WTC11 (cell line): ENCODE data around the gene PTK6. TPM values are rescaled to one million over a fixed set of nuclear protein-coding genes. Genes with fewer than 3 reads are reported as not detected.

ENCODE experiments used
- ATAC-seq: fragments of 200-7000 bp; cut with Tn5 transposase; 2 replicates; pipeline ENCODE4 v1.10.0; 2021; ENCODE audit warnings: mild to moderate bottlenecking, moderate library complexity
- CTCF ChIA-PET: fragments of 300-600 bp; sonication (Branson Sonifier 250); formaldehyde crosslinking; loops from one replicate; lab custom pipeline; 2021; ENCODE audit warnings: antibody characterized with exemption; lab: Charles Lee
- POLR2A ChIA-PET: fragments of 350-600 bp; sonication (Branson Sonifier 250); formaldehyde crosslinking; loops from one replicate; lab custom pipeline; 2021; ENCODE audit warnings: antibody characterized with exemption; lab: Charles Lee
- DNase-seq: peaks from one replicate; pipeline ENCODE4 v3.0.0; 2021; ENCODE audit warnings: low spot score
- H3K27ac Mint-ChIP-seq: 2 replicates; pipeline ENCODE4 v1.8.0; 2021; ENCODE audit warnings: mixed read lengths
- H3K27me3 Mint-ChIP-seq: 2 replicates; pipeline ENCODE4 v1.8.0; 2021; ENCODE audit warnings: low read depth, mild to moderate bottlenecking, moderate library complexity, mixed read lengths
- H3K36me3 Mint-ChIP-seq: 2 replicates; pipeline ENCODE4 v1.8.0; 2021; ENCODE audit warnings: mixed read lengths
- H3K4me1 Mint-ChIP-seq: 2 replicates; pipeline ENCODE4 v1.8.0; 2022; ENCODE audit warnings: mixed read lengths
- H3K4me3 Mint-ChIP-seq: 2 replicates; pipeline ENCODE4 v1.8.0; 2021; ENCODE audit warnings: mild to moderate bottlenecking, moderate library complexity, mixed read lengths
- H3K9me3 Mint-ChIP-seq: 2 replicates; pipeline ENCODE4 v1.8.0; 2021; ENCODE audit warnings: mixed read lengths
- EMX1 ChIP-seq: fragments of 250-450 bp; sonication (Bioruptor Pico); IDR thresholded peaks from 2 replicates; pipeline ENCODE4 v1.8.0; 2021; ENCODE audit warnings: mild to moderate bottlenecking
- FOXK1 ChIP-seq: sonication (generic); formaldehyde crosslinking; IDR thresholded peaks from 2 replicates; pipeline ENCODE4 v1.8.0; 2022; ENCODE audit warnings: mild to moderate bottlenecking, moderate library complexity, missing genetic modification reagents
- HMGA2 ChIP-seq: fragments of 250-450 bp; sonication (Bioruptor Pico); IDR thresholded peaks from 2 replicates; pipeline ENCODE4 v1.4.0; 2021; ENCODE audit warnings: mild to moderate bottlenecking, moderate library complexity
- KAT7 ChIP-seq: sonication (generic); formaldehyde crosslinking; IDR thresholded peaks from 2 replicates; pipeline ENCODE4 v1.8.1; 2023; ENCODE audit warnings: missing genetic modification reagents, mild to moderate bottlenecking, borderline replicate concordance
- MYBL2 ChIP-seq: sonication (generic); formaldehyde crosslinking; IDR thresholded peaks from 2 replicates; pipeline ENCODE4 v1.8.1; 2023; ENCODE audit warnings: mild to moderate bottlenecking, moderate library complexity, missing genetic modification reagents
- NR2C2 ChIP-seq: sonication (generic); formaldehyde crosslinking; IDR thresholded peaks from 2 replicates; pipeline ENCODE4 v1.8.0; 2022; ENCODE audit warnings: mild to moderate bottlenecking, missing genetic modification reagents
- SMAD4 ChIP-seq: sonication (generic); formaldehyde crosslinking; IDR thresholded peaks from 2 replicates; pipeline ENCODE4 v1.8.0; 2022; ENCODE audit warnings: mild to moderate bottlenecking, missing genetic modification reagents
- ZBTB21 ChIP-seq: sonication (generic); formaldehyde crosslinking; IDR thresholded peaks from 2 replicates; pipeline ENCODE4 v1.8.1; 2023; ENCODE audit warnings: mild to moderate bottlenecking, missing genetic modification reagents, borderline replicate concordance
- ZNF138 ChIP-seq: sonication (generic); formaldehyde crosslinking; conservative IDR thresholded peaks from 2 replicates; pipeline ENCODE4 v1.8.1; 2022; ENCODE audit warnings: mild to moderate bottlenecking, moderate library complexity, missing genetic modification reagents
- ZNF671 ChIP-seq: fragments of 250-450 bp; sonication (Bioruptor Pico); IDR thresholded peaks from 2 replicates; pipeline ENCODE4 v1.8.0; 2021; ENCODE audit warnings: mild to moderate bottlenecking
- total RNA-seq: library from RNA; stranded (reverse); gene quantifications from 3 replicates; pipeline ENCODE4 v1.2.3, GENCODE V29; 2021
- TF ChIP-seq, protein P1 (sequence below): fragments of 250-450 bp; sonication (Bioruptor Pico); IDR thresholded peaks from 2 replicates; pipeline ENCODE4 v1.9.0; 2021; ENCODE audit warnings: mild to moderate bottlenecking, borderline replicate concordance
- TF ChIP-seq, protein P2 (sequence below): sonication (generic); formaldehyde crosslinking; IDR thresholded peaks from 2 replicates; pipeline ENCODE4 v1.8.0; 2022; ENCODE audit warnings: mild to moderate bottlenecking, missing genetic modification reagents
- TF ChIP-seq, protein P3 (sequence below): sonication (generic); formaldehyde crosslinking; IDR thresholded peaks from 2 replicates; pipeline ENCODE4 v1.8.0; 2023; ENCODE audit warnings: missing genetic modification reagents, mild to moderate bottlenecking, borderline replicate concordance
- TF ChIP-seq, protein P4 (sequence below): sonication (generic); formaldehyde crosslinking; IDR thresholded peaks from 2 replicates; pipeline ENCODE4 v1.8.0; 2022; ENCODE audit warnings: mild to moderate bottlenecking, missing genetic modification reagents

PTK6 gene
- total RNA-seq, 1 experiment from 2014 or later: 0.22 TPM

DNA sequence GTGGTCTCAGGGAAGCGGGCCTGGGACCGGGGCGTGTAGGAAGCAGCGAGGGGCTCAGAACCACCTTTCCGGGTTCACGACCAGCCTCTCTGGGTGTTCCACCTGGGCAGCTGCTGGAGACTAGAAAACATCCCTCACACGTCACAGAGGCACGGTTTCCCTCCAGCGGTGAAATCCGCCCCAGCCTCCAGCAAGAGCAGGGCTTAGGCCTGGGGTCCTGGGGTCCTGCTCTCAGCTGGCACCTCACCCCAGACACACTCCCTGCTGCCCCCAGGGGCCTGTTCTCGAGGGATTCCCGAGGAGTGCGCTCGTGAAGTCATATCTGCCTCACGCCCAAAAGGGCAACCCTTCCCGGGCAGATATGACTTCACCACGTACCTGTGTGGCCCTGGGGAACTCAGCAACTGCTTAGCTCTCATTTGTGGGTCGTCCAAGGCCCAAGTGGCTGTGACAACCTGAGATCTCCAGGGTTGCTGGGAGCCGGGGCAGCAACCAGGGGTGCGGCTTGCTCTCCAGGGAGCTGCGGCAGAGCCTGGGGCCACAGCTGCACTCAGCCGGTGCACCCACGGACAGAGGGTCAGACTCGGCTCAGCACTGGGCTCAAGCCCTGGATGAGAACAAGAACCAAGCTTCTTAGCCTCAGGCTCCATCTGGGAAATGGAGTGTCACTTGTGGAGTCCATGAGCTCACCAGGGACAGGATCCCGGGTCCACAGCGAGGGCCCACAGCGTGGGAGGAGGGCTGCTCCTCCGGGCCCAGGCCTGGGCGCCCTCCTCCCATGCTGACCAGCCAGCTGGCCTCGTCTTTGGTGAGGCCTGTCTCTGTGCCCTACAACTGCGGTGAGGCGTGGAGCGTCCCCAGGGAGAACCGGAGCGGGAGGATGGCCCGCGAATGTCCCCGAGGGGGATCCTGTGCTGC is 17.4 kb upstream of the PTK6 start:
- H3K36me3 Mint-ChIP-seq: no peaks in the 10 kb centered on the region
- H3K4me3 Mint-ChIP-seq: peak overlapping the region; percentile 68
- no peak for ATAC-seq
- H3K9me3 Mint-ChIP-seq: no peaks in the 10 kb centered on the region
- ChIA-PET POLR2A (no interaction called here), CTCF (interaction anchor here (0.5 to 3.9 kb wide), 7 partner anchors 17 to 566 kb away, joined by 3 to 34 read pairs (median 4); partner anchors contain the start of genes HELZ2 and PTK6)
- no peaks in the 10 kb centered on the region for H3K27me3 Mint-ChIP-seq
- DNase-seq: no peak
- no peak overlapping the region for H3K27ac Mint-ChIP-seq
- TF ChIP-seq FOXK1 (CRISPR knock-in tag) (no peak), KAT7 (no peak), ZNF138 (CRISPR knock-in tag) (no peak), MYBL2 (no peak), EMX1 (CRISPR knock-in tag) (no peak), HMGA2 (no peak), ZNF671 (no peak), SMAD4 (CRISPR knock-in tag) (no peak), ZBTB21 (CRISPR knock-in tag) (no peak), NR2C2 (no peak)
- TF ChIP-seq, protein P1, sequence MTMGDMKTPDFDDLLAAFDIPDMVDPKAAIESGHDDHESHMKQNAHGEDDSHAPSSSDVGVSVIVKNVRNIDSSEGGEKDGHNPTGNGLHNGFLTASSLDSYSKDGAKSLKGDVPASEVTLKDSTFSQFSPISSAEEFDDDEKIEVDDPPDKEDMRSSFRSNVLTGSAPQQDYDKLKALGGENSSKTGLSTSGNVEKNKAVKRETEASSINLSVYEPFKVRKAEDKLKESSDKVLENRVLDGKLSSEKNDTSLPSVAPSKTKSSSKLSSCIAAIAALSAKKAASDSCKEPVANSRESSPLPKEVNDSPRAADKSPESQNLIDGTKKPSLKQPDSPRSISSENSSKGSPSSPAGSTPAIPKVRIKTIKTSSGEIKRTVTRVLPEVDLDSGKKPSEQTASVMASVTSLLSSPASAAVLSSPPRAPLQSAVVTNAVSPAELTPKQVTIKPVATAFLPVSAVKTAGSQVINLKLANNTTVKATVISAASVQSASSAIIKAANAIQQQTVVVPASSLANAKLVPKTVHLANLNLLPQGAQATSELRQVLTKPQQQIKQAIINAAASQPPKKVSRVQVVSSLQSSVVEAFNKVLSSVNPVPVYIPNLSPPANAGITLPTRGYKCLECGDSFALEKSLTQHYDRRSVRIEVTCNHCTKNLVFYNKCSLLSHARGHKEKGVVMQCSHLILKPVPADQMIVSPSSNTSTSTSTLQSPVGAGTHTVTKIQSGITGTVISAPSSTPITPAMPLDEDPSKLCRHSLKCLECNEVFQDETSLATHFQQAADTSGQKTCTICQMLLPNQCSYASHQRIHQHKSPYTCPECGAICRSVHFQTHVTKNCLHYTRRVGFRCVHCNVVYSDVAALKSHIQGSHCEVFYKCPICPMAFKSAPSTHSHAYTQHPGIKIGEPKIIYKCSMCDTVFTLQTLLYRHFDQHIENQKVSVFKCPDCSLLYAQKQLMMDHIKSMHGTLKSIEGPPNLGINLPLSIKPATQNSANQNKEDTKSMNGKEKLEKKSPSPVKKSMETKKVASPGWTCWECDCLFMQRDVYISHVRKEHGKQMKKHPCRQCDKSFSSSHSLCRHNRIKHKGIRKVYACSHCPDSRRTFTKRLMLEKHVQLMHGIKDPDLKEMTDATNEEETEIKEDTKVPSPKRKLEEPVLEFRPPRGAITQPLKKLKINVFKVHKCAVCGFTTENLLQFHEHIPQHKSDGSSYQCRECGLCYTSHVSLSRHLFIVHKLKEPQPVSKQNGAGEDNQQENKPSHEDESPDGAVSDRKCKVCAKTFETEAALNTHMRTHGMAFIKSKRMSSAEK (CRISPR knock-in tag): no peak
- TF ChIP-seq, protein P2, sequence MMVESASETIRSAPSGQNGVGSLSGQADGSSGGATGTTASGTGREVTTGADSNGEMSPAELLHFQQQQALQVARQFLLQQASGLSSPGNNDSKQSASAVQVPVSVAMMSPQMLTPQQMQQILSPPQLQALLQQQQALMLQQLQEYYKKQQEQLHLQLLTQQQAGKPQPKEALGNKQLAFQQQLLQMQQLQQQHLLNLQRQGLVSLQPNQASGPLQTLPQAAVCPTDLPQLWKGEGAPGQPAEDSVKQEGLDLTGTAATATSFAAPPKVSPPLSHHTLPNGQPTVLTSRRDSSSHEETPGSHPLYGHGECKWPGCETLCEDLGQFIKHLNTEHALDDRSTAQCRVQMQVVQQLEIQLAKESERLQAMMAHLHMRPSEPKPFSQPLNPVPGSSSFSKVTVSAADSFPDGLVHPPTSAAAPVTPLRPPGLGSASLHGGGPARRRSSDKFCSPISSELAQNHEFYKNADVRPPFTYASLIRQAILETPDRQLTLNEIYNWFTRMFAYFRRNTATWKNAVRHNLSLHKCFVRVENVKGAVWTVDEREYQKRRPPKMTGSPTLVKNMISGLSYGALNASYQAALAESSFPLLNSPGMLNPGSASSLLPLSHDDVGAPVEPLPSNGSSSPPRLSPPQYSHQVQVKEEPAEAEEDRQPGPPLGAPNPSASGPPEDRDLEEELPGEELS: no peak
- TF ChIP-seq, protein P3, sequence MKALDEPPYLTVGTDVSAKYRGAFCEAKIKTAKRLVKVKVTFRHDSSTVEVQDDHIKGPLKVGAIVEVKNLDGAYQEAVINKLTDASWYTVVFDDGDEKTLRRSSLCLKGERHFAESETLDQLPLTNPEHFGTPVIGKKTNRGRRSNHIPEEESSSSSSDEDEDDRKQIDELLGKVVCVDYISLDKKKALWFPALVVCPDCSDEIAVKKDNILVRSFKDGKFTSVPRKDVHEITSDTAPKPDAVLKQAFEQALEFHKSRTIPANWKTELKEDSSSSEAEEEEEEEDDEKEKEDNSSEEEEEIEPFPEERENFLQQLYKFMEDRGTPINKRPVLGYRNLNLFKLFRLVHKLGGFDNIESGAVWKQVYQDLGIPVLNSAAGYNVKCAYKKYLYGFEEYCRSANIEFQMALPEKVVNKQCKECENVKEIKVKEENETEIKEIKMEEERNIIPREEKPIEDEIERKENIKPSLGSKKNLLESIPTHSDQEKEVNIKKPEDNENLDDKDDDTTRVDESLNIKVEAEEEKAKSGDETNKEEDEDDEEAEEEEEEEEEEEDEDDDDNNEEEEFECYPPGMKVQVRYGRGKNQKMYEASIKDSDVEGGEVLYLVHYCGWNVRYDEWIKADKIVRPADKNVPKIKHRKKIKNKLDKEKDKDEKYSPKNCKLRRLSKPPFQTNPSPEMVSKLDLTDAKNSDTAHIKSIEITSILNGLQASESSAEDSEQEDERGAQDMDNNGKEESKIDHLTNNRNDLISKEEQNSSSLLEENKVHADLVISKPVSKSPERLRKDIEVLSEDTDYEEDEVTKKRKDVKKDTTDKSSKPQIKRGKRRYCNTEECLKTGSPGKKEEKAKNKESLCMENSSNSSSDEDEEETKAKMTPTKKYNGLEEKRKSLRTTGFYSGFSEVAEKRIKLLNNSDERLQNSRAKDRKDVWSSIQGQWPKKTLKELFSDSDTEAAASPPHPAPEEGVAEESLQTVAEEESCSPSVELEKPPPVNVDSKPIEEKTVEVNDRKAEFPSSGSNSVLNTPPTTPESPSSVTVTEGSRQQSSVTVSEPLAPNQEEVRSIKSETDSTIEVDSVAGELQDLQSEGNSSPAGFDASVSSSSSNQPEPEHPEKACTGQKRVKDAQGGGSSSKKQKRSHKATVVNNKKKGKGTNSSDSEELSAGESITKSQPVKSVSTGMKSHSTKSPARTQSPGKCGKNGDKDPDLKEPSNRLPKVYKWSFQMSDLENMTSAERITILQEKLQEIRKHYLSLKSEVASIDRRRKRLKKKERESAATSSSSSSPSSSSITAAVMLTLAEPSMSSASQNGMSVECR: no peak
- TF ChIP-seq, protein P4, sequence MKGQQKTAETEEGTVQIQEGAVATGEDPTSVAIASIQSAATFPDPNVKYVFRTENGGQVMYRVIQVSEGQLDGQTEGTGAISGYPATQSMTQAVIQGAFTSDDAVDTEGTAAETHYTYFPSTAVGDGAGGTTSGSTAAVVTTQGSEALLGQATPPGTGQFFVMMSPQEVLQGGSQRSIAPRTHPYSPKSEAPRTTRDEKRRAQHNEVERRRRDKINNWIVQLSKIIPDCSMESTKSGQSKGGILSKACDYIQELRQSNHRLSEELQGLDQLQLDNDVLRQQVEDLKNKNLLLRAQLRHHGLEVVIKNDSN (CRISPR knock-in tag): no peak
- peaks cover 15% of the 10 kb centered on the region for H3K4me1 Mint-ChIP-seq
